ENCODE data around the gene ARHGEF37.

- TF ChIP-seq POLR2A (IDR thresholded peaks at IDR 0.05), result no peak
- TF ChIP-seq POLR2AphosphoS5 (IDR thresholded peaks at IDR 0.05), result no peak
Measured at GRCh38 chr5:149656576-149657182, 75.4 kb downstream of the ARHGEF37 start.
